GM18520 (cell line): ENCODE data around the gene STIM2.
"Not testable (repeated sequence)": the region's sequence is repeated elsewhere in the genome, so short reads cannot be mapped to it uniquely, and the experiment has no call there.

Experiments used
- ATAC-seq: cut with Tn5 transposase; IDR thresholded peaks from one replicate; pipeline ENCODE4 v1.9.1; 2021; ENCODE audit not compliant: unreplicated experiment

Gene STIM2

GRCh38 chr4:26947318-26947717, 86.7 kb downstream of the STIM2 start:
- ATAC-seq = no peak

GRCh38 chr4:26950446-26950845, 89.8 kb downstream of the STIM2 start:
- ATAC-seq = no peak

DNA sequence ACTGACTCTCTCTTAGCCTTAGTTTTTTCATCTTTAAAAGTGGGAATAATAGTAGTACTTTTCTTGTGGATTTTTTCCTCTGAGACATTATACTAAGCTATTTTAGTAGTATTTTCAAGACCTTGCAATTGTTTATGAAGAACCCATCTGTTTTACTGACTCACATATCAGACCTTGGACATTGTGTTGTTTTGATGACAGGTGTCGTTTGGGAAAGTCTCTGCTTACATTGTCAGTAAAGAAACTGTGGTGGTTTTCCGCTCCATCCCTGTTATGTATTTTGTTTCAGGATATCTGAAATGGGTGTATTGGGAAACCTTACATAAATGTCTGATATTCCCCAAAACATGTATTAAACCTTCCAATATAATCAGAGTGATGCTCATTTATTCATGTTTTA, 92.2 kb downstream of the STIM2 start:
- ATAC-seq = no peak

DNA sequence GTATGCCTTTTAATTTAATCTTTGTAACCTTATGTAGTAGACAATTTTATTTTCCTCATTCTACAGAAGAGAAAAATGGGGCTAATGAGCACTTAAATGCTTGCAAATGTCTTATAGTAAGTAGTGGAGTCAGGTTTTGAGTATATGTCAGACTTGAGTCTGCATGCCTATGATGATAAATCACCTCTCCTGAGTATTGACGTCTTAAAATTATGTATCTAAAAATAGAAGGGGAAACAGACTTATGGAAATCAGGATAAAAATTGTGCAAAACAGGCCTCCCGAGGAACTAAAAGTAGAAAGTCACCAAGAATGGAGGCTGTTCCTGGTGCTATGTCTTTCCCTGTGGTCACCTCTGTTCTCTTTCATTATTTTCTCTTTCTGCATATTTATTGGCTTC, 92.7 kb downstream of the STIM2 start:
- ATAC-seq = no peak

GRCh38 chr4:26953770-26954423, 93.3 kb downstream of the STIM2 start:
- ATAC-seq = no peak

- ATAC-seq = no peak
Measured at GRCh38 chr4:26955241-26955640, 94.6 kb downstream of the STIM2 start.

DNA sequence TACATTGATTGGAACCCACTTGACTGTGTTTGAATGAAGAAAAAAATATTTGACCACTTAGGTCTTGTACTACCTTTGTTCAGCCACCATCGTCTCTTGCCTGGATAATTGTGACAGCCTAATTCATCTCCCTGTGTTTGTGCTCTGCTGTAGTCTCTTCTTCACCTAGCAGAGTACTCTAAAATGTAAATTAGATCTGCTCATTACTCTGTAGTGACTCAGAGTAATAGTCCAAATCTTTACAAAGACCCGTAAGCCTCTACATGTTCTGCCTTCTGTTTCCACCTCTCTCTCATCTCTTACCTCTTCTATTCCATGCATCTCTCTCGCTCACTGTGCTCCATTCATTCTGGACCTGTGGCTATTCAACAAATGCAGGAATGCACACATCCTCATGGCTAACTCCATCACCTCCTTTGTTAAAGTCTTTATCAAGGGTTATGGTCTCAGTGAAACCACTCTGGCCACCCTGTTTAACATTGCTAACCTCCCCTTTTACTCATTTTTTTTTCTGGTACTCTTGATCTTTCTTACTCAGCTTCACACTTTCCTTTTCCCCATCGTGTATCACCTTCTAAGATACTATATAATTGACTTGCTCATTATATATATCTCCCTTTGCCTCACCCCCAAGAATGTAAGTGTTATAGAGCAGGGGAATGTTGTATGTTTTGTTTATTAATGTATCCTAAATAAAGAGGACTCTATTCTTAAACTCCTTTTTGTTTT, 98.4 kb downstream of the STIM2 start:
- ATAC-seq = no peak

DNA sequence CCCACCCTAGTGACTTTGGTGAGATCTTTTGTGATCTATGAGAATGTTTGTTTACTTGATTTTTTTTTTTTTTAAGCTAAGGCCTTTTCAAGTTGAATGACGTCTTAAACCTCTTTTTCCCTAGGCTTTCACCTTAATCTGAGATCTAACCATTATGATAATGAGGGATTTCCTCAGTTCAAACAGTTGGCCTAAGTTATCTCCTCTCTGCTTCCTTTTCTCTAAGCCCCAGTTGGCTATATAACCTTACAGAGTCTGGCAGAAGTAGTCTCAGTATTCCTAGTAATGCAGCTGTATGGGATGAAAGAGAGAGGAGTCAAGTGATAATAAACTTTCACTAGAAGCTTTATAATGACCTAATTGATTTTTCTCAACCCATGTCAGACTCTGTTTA, 99.0 kb downstream of the STIM2 start:
- ATAC-seq = no peak

DNA sequence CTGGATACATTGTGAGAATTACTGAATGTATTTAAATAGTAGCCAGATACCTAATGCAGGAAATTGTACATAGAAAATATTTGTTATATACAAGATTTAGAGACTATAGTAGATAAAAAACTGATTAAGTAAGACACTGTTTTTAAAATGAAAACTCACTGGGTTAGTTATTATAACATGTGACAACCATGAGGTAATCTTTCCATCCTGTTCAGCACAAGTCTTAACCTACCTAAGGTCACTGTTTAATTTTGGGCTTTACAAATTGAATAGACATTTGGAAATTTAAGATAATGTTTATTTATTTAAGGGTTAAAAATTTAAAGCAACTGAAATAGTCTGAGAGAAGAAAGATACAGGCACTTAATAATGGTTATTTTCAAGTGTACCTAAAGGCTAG, 102.1 kb downstream of the STIM2 start:
- ATAC-seq = no peak

DNA sequence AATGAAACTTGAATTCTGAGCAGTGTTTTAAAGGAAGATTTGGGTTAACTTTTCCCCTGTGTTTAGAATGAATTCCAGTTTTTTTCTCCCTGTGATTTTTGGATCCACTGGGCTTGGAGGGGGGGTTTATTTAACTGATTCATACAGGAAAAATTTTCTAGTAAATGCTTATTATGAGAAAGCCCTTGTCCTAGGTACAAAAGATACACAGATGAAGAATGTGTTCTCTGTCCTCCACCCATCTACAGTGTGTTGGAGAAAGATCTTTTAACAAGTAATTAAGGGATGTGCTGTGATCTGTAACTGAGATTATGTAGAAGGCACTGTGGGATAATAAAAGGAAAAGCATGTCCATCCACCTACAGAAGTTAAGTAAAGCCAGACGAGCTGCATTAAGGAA, 103.9 kb downstream of the STIM2 start:
- ATAC-seq = no peak

DNA sequence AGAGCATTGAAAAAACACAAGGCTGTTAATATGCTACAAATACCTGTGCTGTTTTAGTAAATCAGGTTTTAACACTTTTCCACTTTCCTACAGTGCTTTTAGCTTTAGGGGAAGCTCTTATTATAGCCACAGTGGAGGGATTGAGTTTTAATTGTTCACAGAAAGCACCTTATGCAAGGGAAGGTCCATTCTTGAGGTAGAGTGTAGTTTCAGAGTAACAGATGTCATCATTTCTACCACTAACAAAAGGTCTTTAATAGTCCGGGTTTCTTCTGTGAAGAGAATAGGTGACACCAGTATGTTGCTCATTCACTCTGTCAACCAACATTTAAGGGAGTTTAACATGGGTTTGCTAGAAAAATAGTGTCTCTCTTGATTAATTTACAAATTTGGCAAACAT, 104.4 kb downstream of the STIM2 start:
- ATAC-seq = no peak

GRCh38 chr4:26975464-26976181, 115.0 kb downstream of the STIM2 start:
- ATAC-seq = not testable (repeated sequence)

GRCh38 chr4:26978387-26979053, 117.9 kb downstream of the STIM2 start:
- no peak for ATAC-seq

GRCh38 chr4:26984896-26985295, 124.3 kb downstream of the STIM2 start:
- no peak for ATAC-seq

- no peak for ATAC-seq
Measured at GRCh38 chr4:26985873-26986272, 125.2 kb downstream of the STIM2 start.

GRCh38 chr4:26987191-26987590, 126.5 kb downstream of the STIM2 start:
- ATAC-seq = no peak

- no peak for ATAC-seq
Measured at GRCh38 chr4:26991057-26991456, 130.4 kb downstream of the STIM2 start.

- peak; percentile 91 for ATAC-seq
Measured at GRCh38 chr4:26992657-26993361, 132.2 kb downstream of the STIM2 start.

GRCh38 chr4:26993539-26993938, 132.9 kb downstream of the STIM2 start:
- ATAC-seq = no peak

GRCh38 chr4:26993967-26994366, 133.3 kb downstream of the STIM2 start:
- no peak for ATAC-seq

DNA sequence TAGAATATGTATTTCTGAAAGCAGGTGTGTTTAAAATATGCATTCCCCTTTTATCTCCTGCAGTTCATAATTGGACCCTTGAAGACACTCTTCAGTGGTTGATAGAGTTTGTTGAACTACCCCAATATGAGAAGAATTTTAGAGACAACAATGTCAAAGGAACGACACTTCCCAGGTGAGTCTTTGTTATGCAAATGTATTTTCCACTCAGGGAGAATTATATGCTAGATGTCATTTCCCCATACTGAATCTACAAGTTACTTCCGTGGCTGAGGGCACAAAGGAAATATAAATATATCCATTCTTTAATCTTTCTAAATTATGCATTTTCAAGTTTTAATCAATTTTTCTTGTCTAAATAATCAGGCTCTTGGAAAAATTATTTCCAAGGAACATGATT, 134.7 kb downstream of the STIM2 start:
- ATAC-seq = no peak
